DND-41 (cell line): Measurements from ENCODE around the gene EXOC4.

ENCODE experiments used
- ATAC-seq: fragments of 200-7000 bp; cut with Tn5 transposase; 3 replicates; pipeline ENCODE4 v1.9.1; 2021; ENCODE audit warnings: low read depth; ENCODE audit not compliant: insufficient read depth
- DNase-seq: peaks from one replicate; pipeline ENCODE4 v3.0.0-alpha.2; 2020
- H2AFZ ChIP-seq: 2 replicates; pipeline ENCODE4 v1.6.0; 2012; ENCODE audit warnings: low read depth, low read length
- H3K27ac ChIP-seq: 2 replicates; pipeline ENCODE4 v1.5.1; 2012; ENCODE audit warnings: low read length, inconsistent platforms
- H3K27me3 ChIP-seq: fragments of 200-600 bp; sonication (generic); 2 replicates; pipeline ENCODE4 v1.6.0; 2012; ENCODE audit warnings: low read length, mild to moderate bottlenecking, inconsistent platforms; ENCODE audit not compliant: insufficient read depth, poor library complexity
- H3K36me3 ChIP-seq: 2 replicates; pipeline ENCODE4 v1.5.1; 2012; ENCODE audit warnings: low read length, inconsistent platforms; ENCODE audit not compliant: insufficient read depth
- H3K4me1 ChIP-seq: 2 replicates; pipeline ENCODE4 v1.5.1; 2012; ENCODE audit warnings: mild to moderate bottlenecking, low read length; ENCODE audit not compliant: insufficient read depth
- H3K4me2 ChIP-seq: 2 replicates; pipeline ENCODE4 v1.6.0; 2012; ENCODE audit warnings: mild to moderate bottlenecking, moderate library complexity, low read length, inconsistent platforms; ENCODE audit not compliant: insufficient read depth
- H3K4me3 ChIP-seq, 2 experiments: fragments of 200-600 bp in 1 of 2; shearing (Covaris generic) in 1 of 2; 2 replicates each; pipeline ENCODE4 v1.5.1; 2012 to 2016; ENCODE audit warnings: inconsistent platforms in 2 of 2, low read length in 2 of 2, mild to moderate bottlenecking in 2 of 2, low read depth in 1 of 2, moderate library complexity in 1 of 2
- H3K79me2 ChIP-seq: 2 replicates; pipeline ENCODE4 v1.6.0; 2012; ENCODE audit warnings: low read length, inconsistent platforms; ENCODE audit not compliant: insufficient read depth
- H3K9ac ChIP-seq: 2 replicates; pipeline ENCODE4 v1.6.0; 2012; ENCODE audit warnings: low read depth, mild to moderate bottlenecking, inconsistent platforms, low read length, moderate library complexity
- H3K9me3 ChIP-seq: 2 replicates; pipeline ENCODE4 v1.5.1; 2012; ENCODE audit warnings: low read length, moderate library complexity, mild to moderate bottlenecking, inconsistent platforms; ENCODE audit not compliant: insufficient read depth, severe bottlenecking
- H4K20me1 ChIP-seq: 2 replicates; pipeline ENCODE4 v1.6.0; 2012; ENCODE audit warnings: low read length; ENCODE audit not compliant: insufficient read depth
- EZH2 ChIP-seq: IDR thresholded peaks from 3 replicates; pipeline ENCODE4 v1.6.1; 2012; ENCODE audit warnings: borderline replicate concordance, low read depth, mild to moderate bottlenecking, moderate library complexity, low read length, inconsistent platforms; ENCODE audit not compliant: severe bottlenecking
- TF ChIP-seq, protein P1 (sequence below): IDR thresholded peaks from 2 replicates; pipeline ENCODE4 v1.5.1; 2012; ENCODE audit warnings: borderline replicate concordance, low read length, moderate library complexity, mild to moderate bottlenecking; ENCODE audit not compliant: poor library complexity, severe bottlenecking; ENCODE audit errors: extremely low read depth

EXOC4 gene

DNA sequence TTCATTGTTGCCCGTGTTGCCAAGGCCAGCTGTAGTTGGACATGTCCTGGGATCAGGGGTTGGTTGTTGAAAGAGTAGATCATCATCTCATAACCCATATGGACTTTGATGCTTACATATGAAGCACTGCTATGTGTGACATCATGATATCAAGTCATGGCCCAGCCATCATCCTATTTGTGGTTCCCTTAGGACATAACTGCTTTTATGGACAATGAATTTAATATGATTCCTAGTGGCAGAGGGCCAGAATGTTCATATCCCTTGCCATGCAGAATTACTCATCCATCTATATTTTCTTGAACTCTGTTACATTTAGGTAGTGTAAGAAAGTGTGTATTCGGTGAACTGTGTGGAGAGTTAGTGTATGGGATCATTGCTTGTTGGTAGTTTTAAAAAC is 530.4 kb downstream of the EXOC4 start:
- Histone ChIP-seq H3K4me2 (no peak overlapping the region), H3K4me1 (no peaks in the 10 kb centered on the region), H3K9me3 (no peaks in the 10 kb centered on the region), H3K27me3 (no peaks in the 10 kb centered on the region), H3K79me2 (no peaks in the 10 kb centered on the region), H3K4me3 (no peak overlapping the region), H4K20me1 (no peaks in the 10 kb centered on the region), H3K27ac (no peak overlapping the region), H3K9ac (no peak overlapping the region), H3K36me3 (no peaks in the 10 kb centered on the region), H2AFZ (no peak overlapping the region)
- DNase-seq = no peak
- TF ChIP-seq, protein P1, sequence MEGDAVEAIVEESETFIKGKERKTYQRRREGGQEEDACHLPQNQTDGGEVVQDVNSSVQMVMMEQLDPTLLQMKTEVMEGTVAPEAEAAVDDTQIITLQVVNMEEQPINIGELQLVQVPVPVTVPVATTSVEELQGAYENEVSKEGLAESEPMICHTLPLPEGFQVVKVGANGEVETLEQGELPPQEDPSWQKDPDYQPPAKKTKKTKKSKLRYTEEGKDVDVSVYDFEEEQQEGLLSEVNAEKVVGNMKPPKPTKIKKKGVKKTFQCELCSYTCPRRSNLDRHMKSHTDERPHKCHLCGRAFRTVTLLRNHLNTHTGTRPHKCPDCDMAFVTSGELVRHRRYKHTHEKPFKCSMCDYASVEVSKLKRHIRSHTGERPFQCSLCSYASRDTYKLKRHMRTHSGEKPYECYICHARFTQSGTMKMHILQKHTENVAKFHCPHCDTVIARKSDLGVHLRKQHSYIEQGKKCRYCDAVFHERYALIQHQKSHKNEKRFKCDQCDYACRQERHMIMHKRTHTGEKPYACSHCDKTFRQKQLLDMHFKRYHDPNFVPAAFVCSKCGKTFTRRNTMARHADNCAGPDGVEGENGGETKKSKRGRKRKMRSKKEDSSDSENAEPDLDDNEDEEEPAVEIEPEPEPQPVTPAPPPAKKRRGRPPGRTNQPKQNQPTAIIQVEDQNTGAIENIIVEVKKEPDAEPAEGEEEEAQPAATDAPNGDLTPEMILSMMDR = no peak
- TF ChIP-seq EZH2 = no peak
- no peak for ATAC-seq

DNA sequence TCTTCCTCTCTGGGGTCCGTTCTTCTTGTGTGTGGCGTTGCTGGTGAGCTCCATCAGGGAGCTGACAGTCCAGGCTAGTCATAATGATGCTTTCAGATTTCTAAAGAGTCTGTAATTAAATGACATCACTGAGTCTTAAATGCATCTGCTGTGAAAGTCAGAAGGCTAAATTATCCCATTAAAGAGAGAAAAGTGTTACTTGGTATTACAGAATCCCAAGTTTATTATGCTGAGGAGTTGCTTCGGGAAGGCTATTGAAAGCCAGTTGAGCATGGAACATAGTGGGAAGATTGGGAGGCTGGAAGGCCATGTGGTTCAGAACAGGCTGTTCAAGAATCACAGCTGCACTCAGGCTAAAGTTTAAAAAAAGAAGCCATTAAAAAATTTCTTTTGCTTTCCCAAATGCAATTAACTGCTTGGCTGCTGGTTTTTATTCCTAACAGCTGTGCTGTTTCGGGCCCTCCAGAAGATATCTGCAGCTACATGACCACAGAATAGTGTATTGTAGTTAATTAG is 531.7 kb downstream of the EXOC4 start:
- Histone ChIP-seq H2AFZ (no peak overlapping the region), H3K27ac (no peak overlapping the region), H3K9me3 (no peaks in the 10 kb centered on the region), H3K9ac (no peak overlapping the region), H3K36me3 (no peaks in the 10 kb centered on the region), H3K4me2 (no peak overlapping the region), H3K4me3 (no peak overlapping the region), H3K4me1 (no peaks in the 10 kb centered on the region), H4K20me1 (no peaks in the 10 kb centered on the region), H3K79me2 (no peaks in the 10 kb centered on the region), H3K27me3 (no peaks in the 10 kb centered on the region)
- TF ChIP-seq, protein P1 = no peak
- no peak for TF ChIP-seq EZH2
- ATAC-seq = no peak
- no peak for DNase-seq

DNA sequence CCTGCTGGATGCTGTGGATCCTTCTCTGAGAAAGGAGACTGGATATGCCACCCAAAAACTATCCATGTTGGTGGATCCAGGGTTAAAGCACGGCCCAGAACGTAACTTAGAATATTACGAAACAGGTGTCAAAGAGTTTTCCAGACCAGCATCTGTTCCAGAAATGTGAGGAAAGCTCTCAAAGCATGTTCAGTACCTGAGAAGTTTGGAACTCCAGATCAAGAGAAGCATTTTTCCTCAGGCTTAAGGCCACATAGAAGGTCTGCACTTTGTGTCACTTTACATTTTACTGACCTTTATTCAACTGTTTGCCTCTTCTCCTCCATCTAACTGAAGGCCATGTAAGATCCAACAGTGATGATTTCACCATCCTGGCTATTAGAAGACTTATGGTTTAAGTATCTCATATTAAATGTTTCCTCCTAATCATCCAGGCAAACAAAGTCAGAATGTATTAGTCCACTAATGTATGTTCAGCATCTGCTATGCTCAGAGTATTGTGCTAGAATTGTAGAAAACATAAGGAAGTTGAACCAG is 533.6 kb downstream of the EXOC4 start:
- H3K9me3 ChIP-seq = no peaks in the 10 kb centered on the region
- ATAC-seq (no peak), DNase-seq (no peak)
- TF ChIP-seq, protein P1 = no peak
- no peaks in the 10 kb centered on the region for H3K27me3 ChIP-seq
- H3K27ac ChIP-seq = no peak overlapping the region
- no peaks in the 10 kb centered on the region for H3K36me3 ChIP-seq
- H3K4me1 ChIP-seq = no peaks in the 10 kb centered on the region
- H3K4me2 ChIP-seq = no peak overlapping the region
- no peaks in the 10 kb centered on the region for H3K79me2 ChIP-seq
- no peaks in the 10 kb centered on the region for H4K20me1 ChIP-seq
- H2AFZ ChIP-seq = no peak overlapping the region
- no peak overlapping the region for H3K4me3 ChIP-seq
- H3K9ac ChIP-seq = no peak overlapping the region

DNA sequence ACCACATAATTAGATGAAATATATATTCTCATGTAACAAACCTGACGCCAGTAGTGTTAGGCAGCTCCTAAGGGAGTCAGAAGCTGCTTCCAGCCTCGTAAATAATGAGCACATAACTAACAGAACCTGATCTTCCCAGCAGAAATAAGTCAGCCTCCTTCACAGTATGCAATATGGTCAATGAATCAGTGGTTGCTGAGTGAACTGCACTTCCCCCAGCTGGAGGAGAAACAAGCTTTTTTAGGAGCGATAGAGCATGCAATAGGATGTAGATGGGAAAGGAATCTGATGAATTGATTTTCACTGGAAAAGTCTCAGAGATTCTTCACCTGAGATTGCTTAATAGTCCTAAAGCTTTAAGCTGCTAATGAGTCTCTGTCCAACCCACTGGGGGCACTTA is 537.1 kb downstream of the EXOC4 start:
- Histone ChIP-seq H3K9ac (no peak overlapping the region), H3K27me3 (no peaks in the 10 kb centered on the region), H3K27ac (no peak overlapping the region), H3K79me2 (no peaks in the 10 kb centered on the region), H4K20me1 (no peaks in the 10 kb centered on the region), H3K4me3 (no peak overlapping the region), H3K4me2 (no peak overlapping the region), H3K36me3 (no peaks in the 10 kb centered on the region), H3K9me3 (no peaks in the 10 kb centered on the region), H3K4me1 (no peaks in the 10 kb centered on the region), H2AFZ (no peak overlapping the region)
- ATAC-seq (no peak), DNase-seq (no peak)
- TF ChIP-seq EZH2 = no peak
- TF ChIP-seq, protein P1 = no peak
